ENCODE data around the gene EFL1. TPM values are rescaled to one million over a fixed set of nuclear protein-coding genes. Genes with fewer than 3 reads are reported as not detected.

The EFL1 gene
- polyA plus RNA-seq, 2 donors: 2.6 to 7.5 TPM

DNA sequence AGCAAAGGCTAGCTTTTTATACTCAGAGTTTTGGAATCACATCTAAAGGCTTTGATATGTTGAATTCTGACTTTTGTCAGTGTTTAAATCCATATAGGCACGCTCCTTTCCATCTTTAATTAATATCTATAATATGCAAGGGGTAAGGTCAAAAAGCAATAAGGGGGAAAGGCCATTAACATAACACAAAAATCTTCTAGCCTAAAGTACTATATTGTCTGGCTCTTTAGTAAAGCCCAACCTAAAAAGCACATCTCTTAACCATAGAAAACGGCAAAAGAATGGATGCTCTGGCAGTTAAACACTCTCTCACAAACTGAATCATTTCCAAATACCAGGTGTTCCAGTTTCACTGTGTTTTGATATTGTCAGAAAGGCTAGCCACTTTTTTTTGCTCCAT, 76.4 kb downstream of the EFL1 start:
- Histone ChIP-seq H3K27me3 (ENCODE audit: control insufficient read depth in 1 of 2, insufficient read depth in 2 of 2, low read length in 2 of 2) (no peaks in the 10 kb centered on the region), H3K9me3 (ENCODE audit: control insufficient read depth in 2 of 2, insufficient read depth in 1 of 2, low read depth in 1 of 2, low read length in 1 of 2) (no peaks in the 10 kb centered on the region), H3K36me3 (ENCODE audit: control insufficient read depth in 2 of 2, insufficient read depth in 2 of 2, low read length in 1 of 2) (no peaks in the 10 kb centered on the region), H3K4me1 (ENCODE audit: control insufficient read depth in 2 of 2, insufficient read depth in 2 of 2, low read length in 1 of 2) (no peaks in the 10 kb centered on the region), H3K4me3 (ENCODE audit: low read depth in 1 of 2, low read length in 2 of 2) (no peak overlapping the region), H3K27ac (ENCODE audit: low read depth in 2 of 2, low read length in 1 of 2) (no peak overlapping the region)
- WGBS, 2 donors: 96 to 97% methylated on average over 2 of the region's 2 CpGs

DNA sequence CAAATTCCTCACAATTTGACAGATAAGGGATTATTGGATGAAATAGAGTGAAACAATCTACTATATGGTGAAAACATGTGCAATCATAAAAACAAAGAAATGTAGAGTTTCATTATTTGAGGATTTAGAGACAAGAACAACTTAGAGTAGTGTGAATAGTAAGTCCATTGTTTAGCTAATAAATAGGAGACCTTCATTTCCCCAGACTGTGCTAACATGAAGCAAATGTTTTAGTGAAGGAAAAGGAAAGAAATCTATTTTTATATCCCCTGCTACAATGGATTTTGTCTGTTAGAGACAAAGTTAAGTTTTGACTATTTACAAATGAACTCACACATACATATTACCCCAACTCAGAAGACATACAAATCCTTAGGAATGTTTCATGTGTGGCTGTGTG, 77.8 kb downstream of the EFL1 start:
- Histone ChIP-seq H3K27me3 (ENCODE audit: control insufficient read depth in 1 of 2, insufficient read depth in 2 of 2, low read length in 2 of 2) (no peaks in the 10 kb centered on the region), H3K4me1 (ENCODE audit: control insufficient read depth in 2 of 2, insufficient read depth in 2 of 2, low read length in 1 of 2) (no peaks in the 10 kb centered on the region), H3K27ac (ENCODE audit: low read depth in 2 of 2, low read length in 1 of 2) (no peak overlapping the region), H3K36me3 (ENCODE audit: control insufficient read depth in 2 of 2, insufficient read depth in 2 of 2, low read length in 1 of 2) (no peaks in the 10 kb centered on the region), H3K9me3 (ENCODE audit: control insufficient read depth in 2 of 2, insufficient read depth in 1 of 2, low read depth in 1 of 2, low read length in 1 of 2) (no peaks in the 10 kb centered on the region), H3K4me3 (ENCODE audit: low read depth in 1 of 2, low read length in 2 of 2) (no peak overlapping the region)

DNA sequence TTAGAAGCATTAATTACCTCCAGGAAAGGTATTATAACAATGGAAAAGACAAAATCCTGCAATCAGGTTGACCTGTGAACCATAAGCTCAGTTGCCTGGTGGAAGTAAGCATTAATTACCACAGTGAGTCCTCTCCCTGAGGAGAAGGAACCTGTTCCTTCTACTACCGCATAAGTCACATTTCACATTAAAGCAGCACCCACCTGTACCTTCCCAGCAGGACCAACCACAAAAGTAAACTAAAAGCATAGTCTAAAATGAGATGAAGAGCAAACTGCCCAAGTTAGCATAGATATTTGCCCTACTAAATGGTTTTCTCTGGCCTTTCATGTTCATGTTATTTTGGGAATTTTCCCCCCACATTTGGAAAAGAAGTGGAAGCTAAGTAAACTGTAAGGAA, 78.2 kb downstream of the EFL1 start:
- Histone ChIP-seq H3K27me3 (ENCODE audit: control insufficient read depth in 1 of 2, insufficient read depth in 2 of 2, low read length in 2 of 2) (no peaks in the 10 kb centered on the region), H3K27ac (ENCODE audit: low read depth in 2 of 2, low read length in 1 of 2) (no peak overlapping the region), H3K4me3 (ENCODE audit: low read depth in 1 of 2, low read length in 2 of 2) (no peak overlapping the region), H3K36me3 (ENCODE audit: control insufficient read depth in 2 of 2, insufficient read depth in 2 of 2, low read length in 1 of 2) (no peaks in the 10 kb centered on the region), H3K9me3 (ENCODE audit: control insufficient read depth in 2 of 2, insufficient read depth in 1 of 2, low read depth in 1 of 2, low read length in 1 of 2) (no peaks in the 10 kb centered on the region), H3K4me1 (ENCODE audit: control insufficient read depth in 2 of 2, insufficient read depth in 2 of 2, low read length in 1 of 2) (no peaks in the 10 kb centered on the region)
- 76 to 89% methylated on average over 1 of the region's 1 CpG for WGBS, 2 donors

DNA sequence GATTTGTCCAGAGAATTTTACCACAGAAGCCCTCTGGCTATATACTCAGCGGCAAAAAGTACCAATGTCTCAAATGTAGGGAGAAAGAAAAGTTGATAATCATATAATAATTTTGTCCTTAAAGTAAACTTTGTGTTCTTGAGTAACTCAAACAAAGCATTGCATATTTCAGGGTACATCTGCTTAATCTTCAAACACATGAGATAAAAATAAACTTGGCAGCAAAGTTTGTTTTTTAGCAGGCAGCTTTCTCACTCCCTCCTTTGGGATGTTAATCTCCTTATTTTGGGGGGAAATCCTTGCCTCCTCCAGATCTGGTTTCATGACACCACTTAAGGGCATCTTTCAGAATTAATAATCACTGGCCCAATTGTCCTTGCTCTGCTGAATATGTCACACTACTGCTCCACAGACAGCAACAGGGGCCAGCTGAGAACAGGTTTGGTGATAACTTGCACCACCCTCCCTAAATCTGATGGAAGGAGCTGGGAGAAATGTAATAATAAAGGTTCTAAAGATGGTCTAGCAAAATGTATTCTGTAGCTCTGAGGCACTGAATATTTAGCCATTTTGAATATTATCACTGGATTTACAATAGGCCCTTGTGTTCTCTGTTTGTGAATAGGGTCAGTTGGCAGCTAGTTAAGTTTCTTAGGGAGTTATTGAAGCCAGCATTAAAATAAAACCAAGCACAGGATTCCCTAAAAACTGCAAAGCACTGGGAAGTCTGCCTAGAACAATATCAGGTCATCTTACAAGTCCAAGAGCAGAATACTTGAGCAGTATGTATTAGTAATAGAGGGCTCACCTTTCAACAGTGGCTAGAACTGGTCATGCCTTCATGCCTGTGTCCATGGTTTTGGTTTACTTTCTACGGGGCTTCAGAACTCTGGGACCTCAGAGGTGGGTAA, 79.2 kb downstream of the EFL1 start:
- no peak overlapping the region for H3K27ac ChIP-seq (ENCODE audit: low read depth in 2 of 2, low read length in 1 of 2)
- no peaks in the 10 kb centered on the region for H3K4me1 ChIP-seq (ENCODE audit: control insufficient read depth in 2 of 2, insufficient read depth in 2 of 2, low read length in 1 of 2)
- H3K4me3 ChIP-seq (ENCODE audit: low read depth in 1 of 2, low read length in 2 of 2): no peak overlapping the region
- H3K27me3 ChIP-seq (ENCODE audit: control insufficient read depth in 1 of 2, insufficient read depth in 2 of 2, low read length in 2 of 2): no peaks in the 10 kb centered on the region
- H3K9me3 ChIP-seq (ENCODE audit: control insufficient read depth in 2 of 2, insufficient read depth in 1 of 2, low read depth in 1 of 2, low read length in 1 of 2): no peaks in the 10 kb centered on the region
- WGBS, 2 donors: 84 to 90% methylated on average over 2 of the region's 2 CpGs
- no peaks in the 10 kb centered on the region for H3K36me3 ChIP-seq (ENCODE audit: control insufficient read depth in 2 of 2, insufficient read depth in 2 of 2, low read length in 1 of 2)

DNA sequence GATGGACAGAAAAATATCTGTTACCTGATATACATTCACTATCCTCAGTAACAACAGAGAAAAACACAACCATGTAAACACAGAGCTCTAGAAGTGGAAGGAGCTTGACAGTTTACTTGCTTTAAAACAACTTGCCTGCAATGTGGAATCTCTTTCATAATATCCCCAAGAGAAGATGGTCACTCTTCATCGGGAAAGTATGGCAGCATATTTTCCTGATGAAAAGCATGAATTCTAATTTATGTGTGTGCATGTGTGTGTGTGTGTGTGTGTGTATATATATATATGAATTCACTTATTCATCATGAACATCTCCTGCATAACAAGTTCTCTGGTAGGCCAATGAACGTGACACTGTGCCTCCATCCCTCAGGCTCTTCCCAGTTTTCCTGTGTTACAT, 81.2 kb downstream of the EFL1 start:
- no peaks in the 10 kb centered on the region for H3K36me3 ChIP-seq (ENCODE audit: control insufficient read depth in 2 of 2, insufficient read depth in 2 of 2, low read length in 1 of 2)
- 97% methylated on average over 2 of the region's 2 CpGs for WGBS, 2 donors
- no peaks in the 10 kb centered on the region for H3K9me3 ChIP-seq (ENCODE audit: control insufficient read depth in 2 of 2, insufficient read depth in 1 of 2, low read depth in 1 of 2, low read length in 1 of 2)
- H3K4me1 ChIP-seq (ENCODE audit: control insufficient read depth in 2 of 2, insufficient read depth in 2 of 2, low read length in 1 of 2): peaks cover 0 to 4% of the 10 kb centered on the region in 2 donors
- H3K27ac ChIP-seq (ENCODE audit: low read depth in 2 of 2, low read length in 1 of 2): no peak overlapping the region
- H3K27me3 ChIP-seq (ENCODE audit: control insufficient read depth in 1 of 2, insufficient read depth in 2 of 2, low read length in 2 of 2): no peaks in the 10 kb centered on the region
- H3K4me3 ChIP-seq (ENCODE audit: low read depth in 1 of 2, low read length in 2 of 2): no peak overlapping the region

DNA sequence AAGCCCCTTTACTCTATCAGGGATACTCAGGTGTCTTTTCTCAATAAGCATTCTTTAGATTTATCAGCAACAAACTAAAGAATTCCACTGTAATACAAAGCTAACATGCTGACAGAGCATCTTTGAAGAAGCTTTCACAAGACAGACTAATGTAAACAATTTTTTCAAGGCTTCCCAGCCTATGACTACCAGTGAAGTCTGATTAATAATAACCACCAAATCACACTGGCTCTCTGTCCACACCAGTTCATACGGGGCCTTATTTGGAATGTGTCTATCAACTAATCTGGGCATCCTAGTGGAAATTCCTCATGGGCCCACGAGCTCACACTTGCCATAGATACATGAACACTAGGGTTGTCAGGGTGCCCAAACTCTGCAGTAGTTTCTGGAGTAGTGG, 84.5 kb downstream of the EFL1 start:
- Histone ChIP-seq H3K36me3 (ENCODE audit: control insufficient read depth in 2 of 2, insufficient read depth in 2 of 2, low read length in 1 of 2) (no peaks in the 10 kb centered on the region), H3K4me3 (ENCODE audit: low read depth in 1 of 2, low read length in 2 of 2) (no peak overlapping the region), H3K27ac (ENCODE audit: low read depth in 2 of 2, low read length in 1 of 2) (peak overlapping the region in 1 of 2 donors; percentile 20), H3K4me1 (ENCODE audit: control insufficient read depth in 2 of 2, insufficient read depth in 2 of 2, low read length in 1 of 2) (peaks cover 0 to 4% of the 10 kb centered on the region in 2 donors), H3K9me3 (ENCODE audit: control insufficient read depth in 2 of 2, insufficient read depth in 1 of 2, low read depth in 1 of 2, low read length in 1 of 2) (no peaks in the 10 kb centered on the region), H3K27me3 (ENCODE audit: control insufficient read depth in 1 of 2, insufficient read depth in 2 of 2, low read length in 2 of 2) (no peaks in the 10 kb centered on the region)
- 47 to 55% methylated on average over 2 of the region's 2 CpGs for WGBS, 2 donors

DNA sequence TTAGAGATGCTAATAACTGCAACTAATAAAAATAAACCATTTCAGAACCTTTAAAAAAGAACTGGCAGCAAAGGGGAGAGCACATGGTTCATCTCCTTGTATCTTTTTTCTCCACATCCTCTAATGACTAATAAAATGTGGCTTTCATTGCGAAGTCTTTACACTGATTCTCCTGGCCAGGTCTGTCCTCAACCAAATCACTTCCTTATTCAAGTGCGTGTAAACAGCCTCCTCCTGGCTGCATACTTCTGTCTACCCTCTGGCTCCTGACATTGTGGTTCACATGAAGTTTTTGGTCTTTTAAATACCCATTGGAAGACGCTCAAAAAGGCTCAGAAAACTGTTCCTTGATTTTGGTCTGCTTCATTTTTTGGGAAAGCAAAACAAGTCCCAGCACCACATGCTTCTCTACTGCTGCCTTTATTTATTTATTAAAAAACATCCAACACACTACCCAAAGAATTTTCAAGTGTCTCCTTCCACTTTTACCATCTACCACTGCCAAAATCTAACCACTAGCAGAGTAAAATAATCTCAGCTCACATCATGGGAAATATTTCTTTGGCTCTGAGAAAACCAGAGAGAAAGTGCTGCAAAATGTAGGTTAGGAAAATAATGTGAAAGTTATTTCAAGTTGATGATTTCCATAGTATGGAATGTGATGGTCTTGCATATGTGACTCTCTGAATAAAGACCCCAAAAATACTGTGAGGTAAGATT, 85.1 kb downstream of the EFL1 start:
- Histone ChIP-seq H3K27ac (ENCODE audit: low read depth in 2 of 2, low read length in 1 of 2) (no peak overlapping the region), H3K4me1 (ENCODE audit: control insufficient read depth in 2 of 2, insufficient read depth in 2 of 2, low read length in 1 of 2) (peaks cover 0 to 4% of the 10 kb centered on the region in 2 donors), H3K4me3 (ENCODE audit: low read depth in 1 of 2, low read length in 2 of 2) (no peak overlapping the region), H3K36me3 (ENCODE audit: control insufficient read depth in 2 of 2, insufficient read depth in 2 of 2, low read length in 1 of 2) (no peaks in the 10 kb centered on the region), H3K9me3 (ENCODE audit: control insufficient read depth in 2 of 2, insufficient read depth in 1 of 2, low read depth in 1 of 2, low read length in 1 of 2) (no peaks in the 10 kb centered on the region), H3K27me3 (ENCODE audit: control insufficient read depth in 1 of 2, insufficient read depth in 2 of 2, low read length in 2 of 2) (no peaks in the 10 kb centered on the region)
- WGBS, 2 donors: 68 to 72% methylated on average over 3 of the region's 3 CpGs

DNA sequence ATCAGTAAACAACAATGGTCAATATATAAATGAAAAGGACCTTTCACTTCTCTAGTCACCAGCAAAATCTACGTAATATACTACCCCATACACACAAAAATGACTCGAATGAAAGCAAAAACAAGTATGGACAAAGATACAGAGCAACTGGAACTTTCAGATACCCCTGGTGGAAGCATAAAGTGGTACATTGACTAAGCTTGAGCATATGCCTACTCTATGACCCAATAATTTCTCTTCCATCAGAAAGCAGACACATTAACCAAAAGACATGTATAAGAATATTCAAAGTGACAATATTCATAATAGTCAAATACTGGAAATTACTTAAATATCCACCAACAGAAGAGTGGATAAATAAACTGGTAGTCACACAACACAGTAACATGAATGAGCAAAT, 86.0 kb downstream of the EFL1 start:
- H3K4me3 ChIP-seq (ENCODE audit: low read depth in 1 of 2, low read length in 2 of 2): no peak overlapping the region
- H3K27ac ChIP-seq (ENCODE audit: low read depth in 2 of 2, low read length in 1 of 2): no peak overlapping the region
- H3K9me3 ChIP-seq (ENCODE audit: control insufficient read depth in 2 of 2, insufficient read depth in 1 of 2, low read depth in 1 of 2, low read length in 1 of 2): no peaks in the 10 kb centered on the region
- 90 to 93% methylated on average over 2 of the region's 2 CpGs for WGBS, 2 donors
- H3K36me3 ChIP-seq (ENCODE audit: control insufficient read depth in 2 of 2, insufficient read depth in 2 of 2, low read length in 1 of 2): no peaks in the 10 kb centered on the region
- H3K27me3 ChIP-seq (ENCODE audit: control insufficient read depth in 1 of 2, insufficient read depth in 2 of 2, low read length in 2 of 2): no peaks in the 10 kb centered on the region
- H3K4me1 ChIP-seq (ENCODE audit: control insufficient read depth in 2 of 2, insufficient read depth in 2 of 2, low read length in 1 of 2): peaks cover 0 to 4% of the 10 kb centered on the region in 2 donors

DNA sequence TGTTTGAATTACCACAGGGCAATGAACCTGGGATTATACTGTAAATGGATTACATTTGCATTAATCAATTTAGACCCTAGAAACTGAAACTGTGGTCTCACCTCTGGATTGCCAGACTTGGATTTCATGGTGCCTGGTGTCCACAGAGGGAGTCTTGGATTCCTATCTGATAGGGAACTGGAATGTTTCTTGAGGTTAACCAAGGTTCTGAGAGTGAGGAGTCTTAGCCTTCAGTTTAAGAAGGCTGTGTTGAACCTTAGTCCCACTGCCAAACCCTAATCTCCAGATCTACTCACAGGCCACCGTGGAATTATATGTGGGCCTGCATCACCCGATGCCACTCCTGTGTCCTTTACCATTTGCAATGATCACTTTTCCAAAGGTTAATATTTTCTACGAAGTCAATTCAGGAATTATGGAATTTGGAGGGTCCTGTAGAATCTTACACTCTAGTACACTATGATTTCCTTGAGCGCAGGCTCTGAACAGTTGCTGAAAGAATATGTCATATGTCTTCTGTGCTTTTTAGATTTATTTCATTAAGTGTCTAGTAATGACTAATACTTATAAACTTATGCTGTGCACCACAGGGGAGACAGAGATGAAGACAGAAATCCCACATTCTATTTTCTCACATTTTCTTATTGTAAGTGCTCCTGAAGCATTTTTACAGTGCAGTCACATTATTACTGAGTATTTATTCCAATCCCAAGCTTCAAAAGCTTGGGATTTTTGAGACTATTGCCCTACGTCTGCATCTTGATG, 87.9 kb downstream of the EFL1 start:
- no peak overlapping the region for H3K4me3 ChIP-seq (ENCODE audit: low read depth in 1 of 2, low read length in 2 of 2)
- no peak overlapping the region for H3K27ac ChIP-seq (ENCODE audit: low read depth in 2 of 2, low read length in 1 of 2)
- WGBS, 2 donors: 90 to 93% methylated on average over 5 of the region's 5 CpGs
- H3K27me3 ChIP-seq (ENCODE audit: control insufficient read depth in 1 of 2, insufficient read depth in 2 of 2, low read length in 2 of 2): no peaks in the 10 kb centered on the region
- peaks cover 0 to 4% of the 10 kb centered on the region in 2 donors for H3K4me1 ChIP-seq (ENCODE audit: control insufficient read depth in 2 of 2, insufficient read depth in 2 of 2, low read length in 1 of 2)
- H3K36me3 ChIP-seq (ENCODE audit: control insufficient read depth in 2 of 2, insufficient read depth in 2 of 2, low read length in 1 of 2): no peaks in the 10 kb centered on the region
- no peaks in the 10 kb centered on the region for H3K9me3 ChIP-seq (ENCODE audit: control insufficient read depth in 2 of 2, insufficient read depth in 1 of 2, low read depth in 1 of 2, low read length in 1 of 2)
